ENCODE results near the gene SMR3B.

DNA sequence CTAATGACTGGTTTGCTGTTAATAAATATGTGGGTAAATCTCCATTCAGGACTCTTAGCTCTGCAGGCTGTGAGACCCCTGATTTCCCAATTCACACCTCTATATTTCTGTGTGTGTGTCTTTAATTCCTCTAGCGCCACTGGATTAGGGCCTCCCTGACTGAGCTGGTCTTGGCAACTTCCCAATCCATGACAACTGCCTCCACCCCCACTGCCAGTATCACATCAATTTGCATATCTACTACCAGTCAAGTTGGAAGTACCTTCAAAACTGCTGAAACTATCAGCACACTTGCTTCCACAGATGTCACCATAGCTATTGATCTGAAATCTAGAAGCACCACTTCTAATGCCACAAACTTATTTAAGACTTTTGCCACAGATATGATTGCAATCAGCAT lies 42.4 kb downstream of the SMR3B start:
- no peak for TF ChIP-seq CTCF (IDR thresholded peaks at IDR 0.05)
- TF ChIP-seq EP300 (IDR thresholded peaks at IDR 0.05) = no peak
- no peak for TF ChIP-seq POLR2A (IDR thresholded peaks at IDR 0.05)
